Myocyte (in vitro differentiated cells): Measurements from ENCODE around the gene C1QB. TPM values are rescaled to one million over a fixed set of nuclear protein-coding genes. Genes with fewer than 3 reads are reported as not detected.

Experiments used
- DNase-seq: peaks from one replicate; pipeline ENCODE4 v3.0.0-alpha.2; 2012; ENCODE audit warnings: low read depth
- polyA plus RNA-seq: library from polyadenylated mRNA; unstranded; fragments of >200 nt; gene quantifications from one replicate; pipeline ENCODE4 v1.2.1, GENCODE V29; 2012; ENCODE audit warnings: missing spikeins
- total RNA-seq: library from RNA; depleted of rRNA; stranded (reverse); fragments of >200 nt; gene quantifications from 2 replicates; pipeline ENCODE4 v1.2.3, GENCODE V29; 2014

Gene C1QB, protein sequence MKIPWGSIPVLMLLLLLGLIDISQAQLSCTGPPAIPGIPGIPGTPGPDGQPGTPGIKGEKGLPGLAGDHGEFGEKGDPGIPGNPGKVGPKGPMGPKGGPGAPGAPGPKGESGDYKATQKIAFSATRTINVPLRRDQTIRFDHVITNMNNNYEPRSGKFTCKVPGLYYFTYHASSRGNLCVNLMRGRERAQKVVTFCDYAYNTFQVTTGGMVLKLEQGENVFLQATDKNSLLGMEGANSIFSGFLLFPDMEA
- not detected in 2 replicates for total RNA-seq
- not detected for polyA plus RNA-seq

- no peak for DNase-seq
Measured at GRCh38 chr1:22652881-22653316, at the start of gene C1QB. C1QB (plus strand) TSS chr1:22653236; CDS start chr1:22659463, 6,227 bp downstream.

GRCh38 chr1:22606161-22606560 lies 46.9 kb upstream of the C1QB start:
- no peak for DNase-seq

- DNase-seq, result no peak
Measured at GRCh38 chr1:22607154-22607553, 45.9 kb upstream of the C1QB start.

DNA sequence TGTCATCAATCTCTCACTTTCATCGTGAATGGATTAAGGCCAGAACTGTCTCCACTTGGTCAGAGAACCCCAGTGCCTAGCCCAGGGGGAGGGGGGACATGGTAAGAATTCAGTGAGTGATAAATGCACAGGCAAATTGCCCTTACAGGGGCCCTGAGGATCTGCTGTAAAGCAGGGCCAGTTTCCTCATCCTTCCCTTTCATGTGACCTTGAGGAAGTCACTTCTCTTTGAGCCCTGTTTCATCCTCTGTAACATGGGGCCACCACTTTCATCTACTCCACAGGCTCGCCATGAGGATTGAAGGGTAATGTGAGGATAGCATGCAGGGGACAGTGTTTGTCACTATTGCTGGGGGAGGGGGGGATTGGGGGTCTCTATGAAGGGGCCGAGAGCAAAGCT lies 44.7 kb upstream of the C1QB start:
- DNase-seq, result no peak

DNA sequence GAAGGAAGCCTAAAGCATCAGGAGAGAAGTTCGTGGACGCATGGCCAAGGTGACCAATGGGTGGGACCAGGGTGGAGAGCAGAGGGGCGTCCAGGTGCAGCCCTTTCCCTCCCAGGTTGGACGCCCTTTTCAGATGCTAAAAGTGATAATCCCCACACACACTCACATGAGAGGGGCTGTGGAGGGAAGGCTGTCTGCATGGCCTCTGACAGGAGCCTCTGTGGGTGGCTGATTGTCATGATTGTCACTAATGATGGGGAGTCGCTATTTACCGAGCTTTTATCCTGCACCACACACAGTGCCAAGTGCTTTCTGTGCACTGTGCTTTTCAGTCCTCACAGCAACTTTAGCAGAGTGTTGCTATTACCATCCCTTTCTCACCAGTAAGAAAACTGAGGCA lies 43.7 kb upstream of the C1QB start:
- no peak for DNase-seq

GRCh38 chr1:22611530-22611947 lies 41.5 kb upstream of the C1QB start:
- peak; percentile 74 for DNase-seq

DNA sequence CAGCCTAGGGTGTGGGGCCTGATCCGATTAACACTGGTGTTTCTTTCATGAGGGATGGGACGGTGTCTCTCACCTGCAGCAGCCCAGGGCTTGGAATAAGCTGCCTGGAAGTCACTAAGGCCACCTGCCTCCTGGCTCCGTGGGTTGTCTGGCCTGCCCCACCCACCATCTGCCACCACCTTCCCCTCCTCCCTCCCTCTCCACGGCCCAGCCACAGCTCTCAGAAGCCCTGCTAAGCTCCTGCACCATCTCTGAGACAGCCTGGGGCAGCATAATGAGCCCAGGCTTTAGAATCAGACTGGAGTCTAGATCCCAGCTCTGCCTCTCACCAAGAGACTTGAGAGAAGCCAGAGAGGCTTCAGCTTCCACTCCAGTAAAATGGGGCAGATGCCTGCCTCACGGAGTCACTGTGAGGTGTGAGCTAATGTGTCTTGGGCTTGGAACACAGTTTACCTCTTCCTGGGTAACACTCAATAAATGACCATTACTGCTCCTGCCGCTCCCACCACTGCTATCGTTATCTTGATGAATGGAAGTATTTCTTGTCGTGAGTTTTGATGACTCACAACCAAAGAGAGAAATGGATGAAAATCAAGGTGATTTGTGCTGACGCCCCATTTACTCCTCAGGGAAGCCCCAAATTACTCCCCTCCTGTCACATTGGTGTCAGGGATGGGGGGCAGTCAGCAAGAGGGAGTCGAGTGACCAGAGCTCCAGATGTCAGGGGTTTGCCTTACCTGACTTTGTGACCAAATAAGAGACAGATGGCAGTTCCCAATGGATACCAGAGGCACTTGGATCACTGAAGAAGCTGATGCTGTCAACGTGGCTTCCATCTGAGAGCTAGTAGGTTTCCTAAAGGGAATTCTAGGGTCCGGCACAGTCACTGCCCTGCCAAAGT lies 40.1 kb upstream of the C1QB start:
- no peak for DNase-seq

DNA sequence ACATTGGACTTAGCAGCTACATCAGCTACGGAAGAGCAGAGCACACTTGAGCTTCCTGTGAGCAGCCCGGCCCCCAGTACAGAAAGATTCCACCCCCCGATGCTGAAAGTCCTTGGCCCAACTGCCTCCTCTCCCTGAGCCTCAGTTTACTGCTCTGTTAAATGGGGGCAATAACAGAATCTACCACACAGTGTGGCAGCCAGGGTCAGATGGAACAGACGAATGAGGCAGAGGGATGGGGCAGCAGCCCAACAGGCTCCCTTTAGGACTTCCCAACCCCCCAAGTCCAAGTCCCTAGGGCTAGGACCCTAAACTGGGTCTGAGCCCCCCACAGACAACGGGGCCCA lies 39.5 kb upstream of the C1QB start:
- DNase-seq, result no peak

GRCh38 chr1:22613951-22614350 lies 39.1 kb upstream of the C1QB start:
- DNase-seq, result no peak

- DNase-seq, result no peak
Measured at GRCh38 chr1:22615886-22616285, 37.1 kb upstream of the C1QB start.

- DNase-seq, result no peak
Measured at GRCh38 chr1:22616571-22616970, 36.5 kb upstream of the C1QB start.

- DNase-seq, result no peak
Measured at GRCh38 chr1:22618056-22618455, 35.0 kb upstream of the C1QB start.

DNA sequence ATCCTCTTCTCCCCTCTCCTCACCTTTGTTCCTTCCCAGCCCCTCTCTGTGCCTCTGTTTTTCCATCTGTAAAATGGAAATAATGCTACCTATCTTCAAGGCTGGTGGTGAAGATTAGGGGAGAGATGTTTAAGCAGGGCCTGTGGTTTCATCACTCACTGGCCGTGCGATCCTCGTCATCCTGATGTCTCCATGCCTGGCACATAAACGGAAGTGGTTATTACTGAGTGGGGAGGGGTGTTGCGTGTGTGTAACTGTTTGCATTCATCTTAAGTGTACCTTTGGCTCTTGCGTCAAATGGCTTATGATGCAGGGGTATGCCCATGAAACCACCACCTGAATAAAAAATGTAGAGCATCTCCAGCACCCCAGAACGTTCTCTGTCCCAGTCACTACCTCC lies 33.8 kb upstream of the C1QB start:
- no peak for DNase-seq

DNA sequence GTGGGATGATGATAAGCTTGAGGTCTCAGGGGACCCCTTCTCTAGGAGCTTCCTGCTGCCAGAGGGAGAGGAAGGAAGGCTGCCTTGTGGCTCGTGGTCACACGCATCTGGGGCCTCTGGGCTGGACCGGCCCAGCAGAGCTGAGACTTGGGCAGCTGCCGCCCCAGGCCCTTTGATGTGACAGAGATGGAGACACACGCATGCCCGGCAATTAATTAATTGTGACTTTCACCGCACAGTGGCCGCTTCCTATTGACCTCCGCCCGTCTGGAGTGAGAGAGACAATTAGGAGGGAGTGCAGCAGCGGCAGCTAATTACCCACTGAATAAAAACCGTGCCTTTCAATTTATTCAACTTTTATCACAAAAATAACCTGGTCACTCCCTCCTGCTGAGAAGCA lies 33.2 kb upstream of the C1QB start:
- DNase-seq, result no peak

- no peak for DNase-seq
Measured at GRCh38 chr1:22621761-22622160, 31.3 kb upstream of the C1QB start.

GRCh38 chr1:22625262-22625925 lies 27.6 kb upstream of the C1QB start:
- DNase-seq, result peak; percentile 15

DNA sequence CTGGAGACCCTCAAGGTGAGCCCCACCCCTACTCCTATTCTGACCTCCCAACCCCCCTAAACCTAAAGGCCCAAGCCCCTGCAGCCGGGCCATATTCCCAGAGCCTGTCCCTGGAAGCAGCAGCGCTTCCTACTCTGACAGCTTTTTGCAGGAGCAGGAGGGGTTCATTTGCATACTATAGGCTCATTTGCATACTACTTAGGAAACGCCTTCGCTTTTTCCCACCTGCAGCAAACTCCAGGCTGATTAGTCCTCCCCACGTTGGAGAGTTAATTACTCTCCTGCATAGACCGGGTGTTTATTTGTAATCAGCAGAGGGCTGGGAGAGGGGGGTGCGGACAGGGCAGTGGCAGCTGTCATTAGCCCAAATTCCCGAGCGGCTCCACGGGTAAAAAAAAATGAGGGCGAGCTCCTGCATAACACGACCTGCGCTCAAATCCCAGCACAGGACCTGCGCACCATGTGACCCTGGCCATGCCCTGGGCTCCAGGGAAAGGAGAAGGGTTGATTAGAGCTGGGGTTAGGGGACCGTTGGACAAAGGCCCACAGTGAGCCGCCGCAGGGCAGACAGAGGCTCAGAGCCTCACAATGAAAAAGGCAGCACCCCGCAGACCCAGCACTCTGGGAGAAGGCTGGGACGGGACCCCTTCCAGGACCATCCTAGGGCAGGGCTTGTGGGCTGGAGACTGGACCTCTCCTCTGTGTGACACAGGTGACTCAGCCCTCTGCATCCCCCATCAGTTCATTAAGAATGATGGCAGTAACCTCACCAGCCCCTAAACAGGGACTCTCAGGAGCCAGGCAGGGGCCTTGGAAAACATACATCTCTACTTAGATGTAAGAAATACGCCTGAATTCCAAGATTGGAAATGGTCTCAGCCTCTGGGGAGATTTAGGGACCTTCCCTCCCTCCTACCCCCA lies 26.5 kb upstream of the C1QB start:
- DNase-seq, result no peak

- DNase-seq, result no peak
Measured at GRCh38 chr1:22627331-22627730, 25.7 kb upstream of the C1QB start.

- DNase-seq, result no peak
Measured at GRCh38 chr1:22628698-22629444, 24.2 kb upstream of the C1QB start.

GRCh38 chr1:22629886-22630285 lies 23.1 kb upstream of the C1QB start:
- no peak for DNase-seq
